ENCODE data around the gene REPS1. TPM values are rescaled to one million over a fixed set of nuclear protein-coding genes. Genes with fewer than 3 reads are reported as not detected.

REPS1 gene
- total RNA-seq, 4 donors from 2014 or later: 33.5 to 74.4 (median 48.6) TPM

GRCh38 chr6:138957903-138958302 lies 30.1 kb downstream of the REPS1 start:
- Histone ChIP-seq H3K27me3 (no peaks in the 10 kb centered on the region), H3K36me3 (no peaks in the 10 kb centered on the region), H3K4me3 (no peak overlapping the region), H3K4me1 (peaks cover 10 to 46% (median 23%) of the 10 kb centered on the region in 4 donors), H3K27ac (peak overlapping the region; percentile 15 to 67 (median 62)), H3K9me3 (no peaks in the 10 kb centered on the region)
- in situ Hi-C loops (cut with MboI; ENCODE audit: low pct_ligation_motif_present in 1 of 4, low pct_unique_long_range_greater_than_20kb in 1 of 4, low sequenced_read_pairs in 3 of 4): no loop called here
- 32 to 35% methylated on average over 2 of the region's 2 CpGs for WGBS, 2 donors (ENCODE audit: low coverage in 1 of 2)
- intact Hi-C loops (cut with DNase I; ENCODE audit: low total_unique reads): loop anchor here (1.0 kb wide), 1 partner anchor 32 kb away; no protein-coding TSS in a partner anchor
- TF ChIP-seq POLR2A (IDR thresholded peaks at IDR 0.05): no peak
- no peak for TF ChIP-seq POLR2AphosphoS5 (IDR thresholded peaks at IDR 0.05)
- TF ChIP-seq EP300 (IDR thresholded peaks at IDR 0.05; ENCODE audit: low read depth): no peak
- TF ChIP-seq CTCF (IDR thresholded peaks at IDR 0.05): no peak
- DNase-seq: no peak

DNA sequence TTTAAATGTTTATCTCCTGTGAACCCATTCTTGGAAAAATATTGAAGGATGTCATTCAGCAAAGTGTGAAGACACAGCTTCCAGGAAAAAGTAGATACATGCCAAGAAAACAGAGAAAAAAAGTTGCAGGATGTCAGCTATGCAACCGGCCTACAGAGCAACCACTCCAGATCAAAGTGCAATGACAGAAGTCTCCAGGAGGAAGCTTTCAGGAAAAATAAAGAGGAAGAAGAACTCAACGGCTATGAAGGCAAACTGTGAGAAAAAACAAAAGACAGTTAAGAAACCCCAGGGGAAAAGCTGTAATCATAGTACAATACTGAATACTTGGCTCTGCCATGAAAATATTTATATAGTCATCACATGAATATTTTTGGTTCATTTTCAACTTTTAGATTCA lies 30.6 kb downstream of the REPS1 start:
- no peak overlapping the region for H3K4me3 ChIP-seq
- intact Hi-C loops (cut with DNase I; ENCODE audit: low total_unique reads): loop anchor here (1.0 kb wide), 1 partner anchor 33 kb away; no protein-coding TSS in a partner anchor
- 6 to 17% methylated on average over 2 of the region's 2 CpGs for WGBS, 2 donors (ENCODE audit: low coverage in 1 of 2)
- H3K4me1 ChIP-seq: peaks cover 10 to 46% (median 23%) of the 10 kb centered on the region in 4 donors
- no peaks in the 10 kb centered on the region for H3K36me3 ChIP-seq
- H3K27me3 ChIP-seq: no peaks in the 10 kb centered on the region
- no peak for DNase-seq
- no peaks in the 10 kb centered on the region for H3K9me3 ChIP-seq
- TF ChIP-seq POLR2A (IDR thresholded peaks at IDR 0.05): no peak
- no peak for TF ChIP-seq EP300 (IDR thresholded peaks at IDR 0.05; ENCODE audit: low read depth)
- TF ChIP-seq CTCF (IDR thresholded peaks at IDR 0.05): no peak
- TF ChIP-seq POLR2AphosphoS5 (IDR thresholded peaks at IDR 0.05): no peak
- in situ Hi-C loops (cut with MboI; ENCODE audit: low pct_ligation_motif_present in 1 of 4, low pct_unique_long_range_greater_than_20kb in 1 of 4, low sequenced_read_pairs in 3 of 4): no loop called here
- peak overlapping the region; percentile 15 to 67 (median 62) for H3K27ac ChIP-seq

DNA sequence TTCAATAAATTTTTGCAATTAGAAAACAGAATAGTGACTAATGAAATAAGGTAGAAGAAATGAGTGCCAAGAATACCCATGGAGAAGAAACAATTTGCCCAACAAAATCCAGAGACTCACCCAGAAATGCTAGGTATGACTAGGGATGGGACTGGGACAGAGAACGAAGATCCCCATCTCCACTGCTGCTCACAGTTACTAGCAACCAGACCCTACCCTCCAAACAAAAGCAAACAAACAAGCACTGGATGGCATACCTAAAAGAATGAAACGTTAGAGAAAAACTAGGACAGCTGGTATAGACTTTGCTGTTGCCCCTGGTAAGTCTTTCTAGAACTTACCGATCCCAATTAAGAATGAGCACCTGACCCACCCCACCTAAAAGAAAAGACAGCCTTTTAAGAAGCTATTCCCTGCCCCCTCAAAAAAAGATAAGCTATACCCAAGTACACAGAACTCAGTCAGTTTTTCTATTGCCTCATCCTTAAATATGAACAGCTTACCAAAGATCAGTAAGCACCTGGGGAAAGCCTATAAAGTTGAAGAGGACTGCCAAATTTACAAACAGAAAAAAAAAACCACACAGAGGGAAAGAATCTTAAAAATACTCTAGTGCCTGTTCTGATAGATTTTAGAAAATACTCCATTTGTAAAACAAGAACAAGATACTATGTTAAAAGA lies 31.7 kb downstream of the REPS1 start:
- intact Hi-C loops (cut with DNase I; ENCODE audit: low total_unique reads) (no loop called here), in situ Hi-C loops (cut with MboI; ENCODE audit: low pct_ligation_motif_present in 1 of 4, low pct_unique_long_range_greater_than_20kb in 1 of 4, low sequenced_read_pairs in 3 of 4) (no loop called here)
- H3K4me1 ChIP-seq: peaks cover 10 to 46% (median 23%) of the 10 kb centered on the region in 4 donors
- DNase-seq: no peak
- WGBS, 2 donors (ENCODE audit: low coverage in 1 of 2): 57 to 80% methylated on average over 2 to 3 of the region's 3 CpGs
- H3K27ac ChIP-seq: peak overlapping the region in 2 of 4 donors; percentile 56 to 67
- H3K27me3 ChIP-seq: no peaks in the 10 kb centered on the region
- no peak overlapping the region for H3K4me3 ChIP-seq
- no peaks in the 10 kb centered on the region for H3K36me3 ChIP-seq
- TF ChIP-seq EP300 (IDR thresholded peaks at IDR 0.05; ENCODE audit: low read depth): no peak
- TF ChIP-seq CTCF (IDR thresholded peaks at IDR 0.05): no peak
- TF ChIP-seq POLR2A (IDR thresholded peaks at IDR 0.05): no peak
- TF ChIP-seq POLR2AphosphoS5 (IDR thresholded peaks at IDR 0.05): no peak
- no peaks in the 10 kb centered on the region for H3K9me3 ChIP-seq

DNA sequence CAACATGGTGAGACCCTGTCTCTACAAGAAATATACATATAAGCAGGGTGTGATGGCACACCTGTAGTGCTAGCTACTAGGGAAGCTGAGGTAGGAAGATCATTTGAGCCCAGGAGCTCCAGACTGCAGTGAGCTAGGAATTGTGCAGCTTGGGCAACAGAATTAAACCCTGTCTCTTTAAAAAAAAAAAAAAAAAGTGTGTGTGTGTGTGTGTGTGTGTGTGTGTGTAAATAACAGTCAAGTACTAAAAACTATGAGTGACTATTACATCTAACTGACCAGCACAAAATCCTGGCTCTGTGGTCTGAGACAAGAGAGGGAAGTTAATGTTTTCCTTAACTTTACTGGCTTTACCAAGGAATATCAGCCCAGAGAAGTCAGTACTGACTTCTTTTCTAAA lies 32.8 kb downstream of the REPS1 start:
- intact Hi-C loops (cut with DNase I; ENCODE audit: low total_unique reads) (no loop called here), in situ Hi-C loops (cut with MboI; ENCODE audit: low pct_ligation_motif_present in 1 of 4, low pct_unique_long_range_greater_than_20kb in 1 of 4, low sequenced_read_pairs in 3 of 4) (no loop called here)
- no peak overlapping the region for H3K27ac ChIP-seq
- H3K27me3 ChIP-seq: no peaks in the 10 kb centered on the region
- TF ChIP-seq POLR2A (IDR thresholded peaks at IDR 0.05) (no peak), CTCF (IDR thresholded peaks at IDR 0.05) (no peak), EP300 (IDR thresholded peaks at IDR 0.05; ENCODE audit: low read depth) (no peak), POLR2AphosphoS5 (IDR thresholded peaks at IDR 0.05) (no peak)
- no peaks in the 10 kb centered on the region for H3K36me3 ChIP-seq
- DNase-seq: no peak
- H3K9me3 ChIP-seq: no peaks in the 10 kb centered on the region
- H3K4me3 ChIP-seq: no peak overlapping the region
- H3K4me1 ChIP-seq: peaks cover 10 to 46% (median 23%) of the 10 kb centered on the region in 4 donors

Measured in transverse colon (tissue), 4 donors.